Stimulated activated CD4-positive, alpha-beta T cell treated with anti-CD3 and anti-CD28 coated beads, TNF-alpha, amount 100 ng/mL, for 1 hour (primary cell): ENCODE measurements around the gene MAB21L2.

ENCODE experiments used
- DNase-seq, 3 donors: peaks; one replicate each; pipeline ENCODE4 v3.0.0-alpha.2; 2020; ENCODE audit warnings: low read depth in 3 of 3, low spot score in 1 of 3

Gene MAB21L2

GRCh38 chr4:150600812-150601445 is 19.0 kb downstream of the MAB21L2 start:
- no peak for DNase-seq

- no peak for DNase-seq
These were observed 27.2 kb downstream of the MAB21L2 start for GRCh38 chr4:150609131-150609530.

GRCh38 chr4:150619042-150619441 is 37.1 kb downstream of the MAB21L2 start:
- DNase-seq = no peak

- no peak for DNase-seq
These were observed 42.1 kb downstream of the MAB21L2 start for GRCh38 chr4:150624055-150624454.

GRCh38 chr4:150625033-150625432 is 43.1 kb downstream of the MAB21L2 start:
- DNase-seq = no peak

GRCh38 chr4:150628073-150628472 is 46.1 kb downstream of the MAB21L2 start:
- no peak for DNase-seq

- no peak for DNase-seq
These were observed 50.7 kb downstream of the MAB21L2 start for GRCh38 chr4:150632639-150633038.
